SK-N-MC (cell line): ENCODE measurements around the gene FBXL16.

Source experiments
- DNase-seq: peaks from one replicate; pipeline ENCODE4 v3.0.0-alpha.2; 2011; ENCODE audit warnings: low read depth, low spot score
- H3K27ac ChIP-seq: fragments of 200-600 bp; sonication (generic); 2 replicates; pipeline ENCODE4 v1.5.1; 2016; ENCODE audit warnings: mixed run types
- H3K36me3 ChIP-seq: fragments of 200-600 bp; sonication (generic); 2 replicates; pipeline ENCODE4 v1.6.1; 2017; ENCODE audit warnings: antibody characterized with exemption, low read length, mixed read lengths; ENCODE audit not compliant: insufficient read depth
- H3K4me3 ChIP-seq: fragments of 200-600 bp; sonication (generic); 2 replicates; pipeline ENCODE4 v1.5.1; 2016
- H3K9ac ChIP-seq: fragments of 200-600 bp; sonication (generic); 2 replicates; pipeline ENCODE4 v1.8.0; 2017; ENCODE audit warnings: mixed run types, mixed read lengths; ENCODE audit not compliant: insufficient read length
- H3K9me3 ChIP-seq: fragments of 200-600 bp; sonication (generic); 2 replicates; pipeline ENCODE4 v1.6.1; 2017; ENCODE audit warnings: low read depth, mild to moderate bottlenecking, antibody characterized with exemption, low read length, moderate library complexity, mixed read lengths
- EZH2 ChIP-seq: fragments of 200-600 bp; sonication (generic); IDR thresholded peaks from one replicate; pipeline ENCODE4 v1.6.1; 2017; ENCODE audit warnings: antibody characterized with exemption
- FOXP2 ChIP-seq: optimal IDR thresholded peaks from 2 replicates; pipeline ENCODE3; 2011; ENCODE audit warnings: mild to moderate bottlenecking, moderate library complexity; ENCODE audit not compliant: insufficient read depth; ENCODE audit errors: extremely low read length, control extremely low read depth
- POLR2AphosphoS5 ChIP-seq: IDR thresholded peaks from 2 replicates; pipeline ENCODE4 v1.6.1; 2012; ENCODE audit warnings: mild to moderate bottlenecking, low read depth, low read length, borderline replicate concordance

Gene FBXL16

DNA sequence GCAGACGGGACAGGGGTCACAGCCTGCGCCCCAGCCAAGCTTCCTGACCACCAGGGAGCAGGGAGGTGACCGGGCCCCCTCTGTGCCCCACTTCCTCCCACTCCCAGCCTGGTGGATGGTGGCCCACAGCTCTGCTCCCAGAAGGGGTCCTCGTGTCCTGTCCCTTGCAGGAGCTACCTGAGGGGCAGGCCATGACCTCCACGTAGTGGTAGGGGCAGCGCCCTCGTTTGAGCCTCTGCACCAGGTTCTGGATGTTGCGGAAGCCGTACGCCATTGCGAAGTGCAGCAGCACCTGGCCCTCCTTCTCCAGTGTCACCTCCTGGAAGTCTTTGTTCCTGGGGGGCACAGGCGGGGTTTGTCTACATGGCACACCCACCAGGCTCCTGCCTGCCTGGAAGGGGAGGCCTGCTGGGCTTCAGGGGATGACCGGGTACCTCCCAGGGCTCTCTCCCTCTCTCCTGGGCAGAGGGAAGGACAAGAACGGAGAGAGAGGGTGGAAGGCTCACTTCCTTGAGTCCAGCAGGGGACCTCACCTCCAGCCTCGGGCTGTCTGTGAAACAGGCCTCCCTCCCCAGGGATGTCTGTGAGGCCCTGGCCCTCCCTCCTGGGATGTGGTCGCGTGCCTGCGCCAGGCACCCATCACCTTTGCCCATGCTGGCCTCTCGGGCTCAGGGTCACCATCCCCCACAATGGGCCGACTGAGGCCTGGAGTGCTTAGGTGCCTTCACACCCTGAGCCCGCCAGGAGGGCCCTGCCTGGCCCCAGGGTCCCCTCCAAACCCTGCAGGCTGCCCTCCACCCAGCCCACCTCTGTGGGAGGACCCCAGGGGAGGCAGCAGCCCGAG is 25.3 kb upstream of the FBXL16 start:
- H3K9ac ChIP-seq: no peak overlapping the region
- no peak overlapping the region for H3K4me3 ChIP-seq
- H3K9me3 ChIP-seq: no peaks in the 10 kb centered on the region
- no peak overlapping the region for H3K27ac ChIP-seq
- H3K36me3 ChIP-seq: no peaks in the 10 kb centered on the region; the same call in 1 of the 2 replicates
- DNase-seq: no peak
- TF ChIP-seq FOXP2: no peak
- TF ChIP-seq EZH2: no peak
- no peak for TF ChIP-seq POLR2AphosphoS5

DNA sequence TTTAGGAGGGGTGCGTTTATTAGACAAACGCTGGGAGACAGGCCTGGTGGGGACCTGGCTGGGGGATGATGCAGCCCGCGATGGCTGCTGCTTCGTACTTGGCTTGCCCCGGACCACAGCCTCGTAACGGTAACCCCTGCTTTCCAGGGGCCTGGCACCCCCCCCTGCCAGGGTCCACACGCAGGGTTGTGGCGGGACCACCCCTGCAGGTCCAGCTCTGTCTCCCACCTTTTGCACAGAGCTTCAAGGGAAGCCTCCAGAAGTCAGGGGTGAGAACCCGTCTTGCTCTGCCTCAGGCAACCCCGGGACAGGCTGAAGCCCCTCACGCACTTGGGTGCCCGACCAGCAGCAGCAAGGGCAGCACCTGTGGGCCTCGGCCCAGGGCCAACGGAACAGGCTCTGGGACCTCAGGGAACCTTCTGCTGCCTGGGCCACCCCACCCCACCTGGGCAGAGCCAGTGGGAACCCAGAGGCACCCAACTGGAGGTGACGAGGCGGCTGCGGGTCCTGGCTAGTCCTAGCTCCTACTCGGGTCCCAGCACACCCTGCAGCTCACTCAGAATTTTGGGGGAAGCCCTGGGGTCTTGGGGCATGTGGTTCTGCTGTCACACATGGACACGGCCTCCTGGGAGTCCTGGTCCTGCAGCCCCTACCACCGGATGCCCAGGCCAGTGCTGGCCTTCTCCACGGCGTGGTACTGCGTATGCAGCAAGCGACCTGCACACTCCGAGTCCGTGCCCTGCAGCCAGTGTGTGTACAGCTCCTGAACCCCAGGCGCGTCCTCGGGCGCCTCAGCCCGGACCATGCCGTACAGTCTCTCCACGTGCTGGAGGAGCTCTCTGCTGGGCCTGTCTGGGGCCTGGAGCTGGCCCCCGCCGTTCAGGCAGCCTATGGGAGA is 24.4 kb upstream of the FBXL16 start:
- H3K9me3 ChIP-seq: no peaks in the 10 kb centered on the region
- H3K4me3 ChIP-seq: no peak overlapping the region
- H3K9ac ChIP-seq: no peak overlapping the region
- TF ChIP-seq EZH2 (no peak), POLR2AphosphoS5 (no peak; the same call in 1 of the 2 replicates), FOXP2 (no peak)
- no peak for DNase-seq
- no peaks in the 10 kb centered on the region; the same call in 1 of the 2 replicates for H3K36me3 ChIP-seq
- no peak overlapping the region for H3K27ac ChIP-seq

DNA sequence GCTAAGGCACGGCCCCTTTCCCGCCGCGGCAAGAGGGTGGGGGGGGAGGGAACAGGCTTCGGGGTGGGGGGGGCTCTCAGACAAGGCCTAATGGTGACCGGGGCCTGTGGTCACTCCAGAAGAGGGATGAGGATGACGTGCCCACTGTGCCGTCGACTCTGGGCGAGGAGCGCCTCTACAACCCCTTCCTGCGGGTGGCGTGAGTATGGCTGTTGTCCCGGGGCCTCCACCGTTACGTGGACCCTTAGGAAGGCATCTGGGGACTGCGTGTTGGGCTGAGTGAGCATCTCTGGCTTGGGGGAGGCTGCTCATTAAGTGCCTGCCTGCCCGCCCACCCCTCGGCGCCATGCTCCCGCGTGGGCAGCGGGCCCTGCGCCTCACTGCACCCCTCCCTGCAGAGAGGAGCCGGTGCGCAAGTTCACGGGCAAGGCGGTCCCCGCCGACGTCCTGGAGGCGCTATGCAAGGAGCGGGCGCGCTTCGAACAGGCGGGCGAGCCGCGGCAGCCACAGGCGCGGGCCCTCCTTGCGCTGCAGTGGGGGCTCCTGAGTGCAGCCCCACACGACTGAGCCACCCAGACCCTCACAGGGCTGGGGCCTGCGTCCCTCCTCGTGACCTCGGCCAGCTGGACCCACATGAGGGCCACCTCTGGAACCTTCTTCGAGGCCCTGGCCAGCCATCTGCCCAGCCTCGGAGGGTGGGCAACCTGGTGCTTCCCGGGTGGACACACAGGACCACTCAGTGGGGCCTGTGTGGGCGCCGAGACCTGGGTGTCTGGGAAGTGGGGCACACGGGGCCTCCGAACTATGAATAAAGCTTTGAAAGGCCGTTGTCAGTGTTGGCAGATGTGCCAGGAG is 23.5 kb upstream of the FBXL16 start:
- Histone ChIP-seq H3K4me3 (no peak overlapping the region; the same call in 1 of the 2 replicates), H3K9me3 (no peaks in the 10 kb centered on the region), H3K36me3 (no peaks in the 10 kb centered on the region; the same call in 1 of the 2 replicates), H3K27ac (no peak overlapping the region), H3K9ac (no peak overlapping the region)
- no peak; the same call in 1 of the 2 replicates for TF ChIP-seq POLR2AphosphoS5
- no peak for TF ChIP-seq EZH2
- no peak for TF ChIP-seq FOXP2
- no peak for DNase-seq

DNA sequence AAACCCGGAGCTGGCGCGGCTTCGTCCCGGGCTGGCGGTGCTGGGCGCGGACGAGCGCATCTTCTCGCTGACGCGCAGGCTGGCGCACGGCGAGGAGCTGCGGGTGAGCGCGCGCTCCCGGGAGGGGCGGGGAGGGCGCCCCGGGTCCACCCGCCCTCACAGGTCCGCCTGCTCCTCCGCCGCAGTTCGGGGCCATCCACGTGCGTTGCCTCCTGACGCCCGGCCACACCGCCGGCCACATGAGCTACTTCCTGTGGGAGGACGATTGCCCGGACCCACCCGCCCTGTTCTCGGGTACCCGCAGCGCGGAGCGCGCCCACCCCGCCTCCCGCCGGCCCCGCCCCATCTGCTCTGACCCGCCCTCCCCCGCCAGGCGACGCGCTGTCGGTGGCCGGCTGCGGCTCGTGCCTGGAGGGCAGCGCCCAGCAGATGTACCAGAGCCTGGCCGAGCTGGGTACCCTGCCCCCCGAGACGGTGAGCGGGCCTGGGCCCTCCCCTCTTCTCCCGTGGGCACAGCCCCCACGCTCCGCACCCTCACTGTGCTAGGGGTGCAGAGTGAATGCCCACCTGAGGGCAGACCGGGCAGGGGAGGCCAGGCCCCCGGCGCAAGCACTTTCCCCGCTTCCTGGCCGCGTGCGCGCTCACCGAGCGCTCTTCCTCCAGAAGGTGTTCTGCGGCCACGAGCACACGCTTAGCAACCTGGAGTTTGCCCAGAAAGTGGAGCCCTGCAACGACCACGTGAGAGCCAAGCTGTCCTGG is 22.7 kb upstream of the FBXL16 start:
- Histone ChIP-seq H3K27ac (no peak overlapping the region), H3K9ac (no peak overlapping the region)

DNA sequence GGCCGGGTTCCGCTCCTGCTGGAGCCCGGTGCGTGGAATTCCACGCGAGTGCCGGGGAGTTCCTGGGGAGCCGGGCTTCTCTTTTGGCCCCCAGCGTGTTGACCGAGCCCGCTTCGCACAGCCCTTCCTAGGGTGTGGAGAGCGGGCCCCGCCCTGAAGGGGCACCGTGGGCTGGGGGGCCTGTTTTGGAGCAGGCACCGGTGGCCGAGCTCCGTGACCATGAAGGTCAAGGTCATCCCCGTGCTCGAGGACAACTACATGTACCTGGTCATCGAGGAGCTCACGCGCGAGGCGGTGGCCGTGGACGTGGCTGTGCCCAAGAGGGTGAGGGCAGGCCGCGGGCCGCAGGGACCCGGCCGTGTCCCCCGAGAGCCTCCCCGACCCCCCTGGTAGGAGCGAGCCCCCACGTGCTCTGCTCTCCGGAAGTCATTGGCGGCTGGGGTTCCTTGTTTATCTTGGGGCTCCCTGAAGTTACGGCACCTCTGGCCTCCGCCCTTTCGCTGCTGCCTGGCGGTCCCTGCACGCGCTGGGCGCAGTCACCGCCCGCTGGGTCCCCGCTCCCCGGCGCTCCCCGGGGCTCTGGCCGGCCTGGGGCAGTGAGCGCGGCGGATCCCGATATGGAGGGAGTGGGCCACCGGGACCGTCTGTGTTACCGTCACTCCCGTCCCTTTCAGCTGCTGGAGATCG is 21.8 kb upstream of the FBXL16 start:
- Histone ChIP-seq H3K27ac (no peak overlapping the region), H3K36me3 (no peaks in the 10 kb centered on the region), H3K9me3 (no peaks in the 10 kb centered on the region), H3K4me3 (peak overlapping the region; percentile 75), H3K9ac (no peak overlapping the region)
- TF ChIP-seq POLR2AphosphoS5: no peak
- no peak for DNase-seq

More for the DNA sequence above, 22.7 kb upstream of the FBXL16 start:
- Histone ChIP-seq H3K4me3 (peak overlapping the region; percentile 71), H3K36me3 (no peaks in the 10 kb centered on the region), H3K9me3 (no peaks in the 10 kb centered on the region)
- TF ChIP-seq POLR2AphosphoS5 (no peak; the same call in 1 of the 2 replicates), EZH2 (no peak)
- no peak for DNase-seq

DNA sequence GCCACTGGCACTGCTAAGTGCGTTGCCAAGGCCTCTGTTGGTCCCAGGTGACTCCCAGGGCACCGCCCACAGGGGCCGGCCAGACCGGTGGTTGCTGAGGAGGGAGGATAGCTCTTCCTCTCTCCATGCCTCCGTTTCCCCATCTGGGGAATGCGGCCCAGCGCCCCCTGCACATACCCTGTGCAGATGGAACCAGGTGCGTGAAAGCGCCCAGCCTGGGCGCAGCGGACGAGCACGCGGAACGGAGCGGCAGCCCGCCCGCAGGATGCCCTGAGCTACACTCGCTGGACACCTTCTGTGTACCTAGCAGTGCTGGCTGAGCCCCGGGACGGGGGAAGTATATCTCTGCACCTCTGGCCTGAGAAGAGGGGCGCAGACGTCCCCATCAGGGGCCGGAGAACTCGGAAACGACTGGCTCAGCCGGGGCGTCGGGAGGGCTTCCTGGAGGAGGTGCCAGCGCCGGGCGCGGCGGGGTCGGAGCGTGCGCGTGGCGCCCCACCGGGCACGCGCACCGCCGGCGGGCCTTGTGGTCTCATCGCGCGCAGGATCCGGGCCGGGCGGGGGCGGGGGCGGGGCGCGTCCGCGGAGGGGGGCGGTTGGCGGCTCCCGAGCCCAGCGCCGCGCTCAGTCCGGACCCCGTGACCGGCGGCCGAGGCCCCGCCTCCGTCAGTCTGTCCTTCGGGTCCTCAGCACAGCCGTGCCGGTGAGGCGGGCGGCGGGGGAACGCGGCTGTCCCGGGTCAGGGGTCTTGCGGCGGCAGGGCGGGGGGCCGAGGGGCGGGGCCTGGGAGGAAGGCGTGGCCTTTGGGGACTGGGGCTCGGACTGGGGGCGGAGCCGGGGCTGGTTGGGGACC is 21.1 kb upstream of the FBXL16 start, which contains the start of the genes CCDC78 and HAGHL:
TSS of gene CCDC78 (minus strand) at position 6 of the 853 bp plus-strand sequence. CDS start 76 bp downstream, outside the sequence.
TSS of gene HAGHL (plus strand) at position 669 of the 853 bp plus-strand sequence. CDS start 404 bp downstream, outside the sequence.
- no peak within 1 kb of the TSS for H3K9ac ChIP-seq
- H3K9me3 ChIP-seq: no peaks in the 10 kb centered on the region
- no peak for DNase-seq
- TF ChIP-seq POLR2AphosphoS5 (no peak), FOXP2 (no peak), EZH2 (no peak)
- H3K36me3 ChIP-seq: no peaks in the 10 kb centered on the region
- H3K4me3 ChIP-seq: peak within 1 kb of the TSS; percentile 75
- no peak within 1 kb of the TSS for H3K27ac ChIP-seq
